SK-N-SH (cell line): ENCODE data around the gene MYO9B. TPM values are rescaled to one million over a fixed set of nuclear protein-coding genes. Genes with fewer than 3 reads are reported as not detected.

Experiments
- CTCF ChIA-PET: fragments of 300-600, 350-600 bp; formaldehyde crosslinking; extraction: SDS; loops from one replicate; lab custom pipeline; 2021; lab: Yijun Ruan, JAX
- POLR2A ChIA-PET: fragments of 350-600 bp; sonication (Branson Sonifier 250); formaldehyde crosslinking; extraction: SDS; loops from one replicate; lab custom pipeline; 2020; ENCODE audit warnings: antibody characterized with exemption, inconsistent platforms; lab: Yijun Ruan, JAX
- DNase-seq: peaks from one replicate; pipeline ENCODE4 v3.0.0; 2012
- H2AFZ ChIP-seq: fragments of 200-600 bp; sonication (generic); 2 replicates; pipeline ENCODE4 v1.8.1; 2016; ENCODE audit warnings: antibody characterized with exemption, mild to moderate bottlenecking, low read depth
- H3F3A ChIP-seq: fragments of 200-600 bp; sonication (generic); replicated peaks from 2 replicates; pipeline ENCODE3; 2016; ENCODE audit warnings: antibody characterized with exemption, mild to moderate bottlenecking; ENCODE audit not compliant: insufficient read depth
- H3K27ac ChIP-seq, 2 experiments: fragments of 200-500 bp in 1 of 2; fragments of 200-600 bp in 1 of 2; sonication (Bioruptor generic) in 1 of 2; sonication (generic), shearing (Covaris generic) in 1 of 2; 2 replicates each; pipeline versions ENCODE4 v1.5.1 to v1.6.1; 2014 to 2016; ENCODE audit warnings: low read depth in 2 of 2, inconsistent platforms in 1 of 2, low read length in 1 of 2, mild to moderate bottlenecking in 1 of 2, mixed read lengths in 1 of 2
- H3K27me3 ChIP-seq: fragments of 200-600 bp; sonication (generic), shearing (Covaris generic); 2 replicates; pipeline ENCODE4 v1.6.1; 2016; ENCODE audit warnings: mixed run types; ENCODE audit not compliant: insufficient read depth
- H3K36me3 ChIP-seq, 2 experiments: fragments of 200-500 bp in 1 of 2; fragments of 200-600 bp in 1 of 2; sonication (Bioruptor generic) in 1 of 2; sonication (generic) in 1 of 2; replicated peaks in 1 of 2; 2 replicates each; pipeline versions ENCODE3 to v1.5.1; 2014 to 2016; ENCODE audit warnings: low read length in 1 of 2, mild to moderate bottlenecking in 1 of 2; ENCODE audit not compliant: insufficient read depth in 2 of 2, control insufficient read depth in 1 of 2
- H3K4me1 ChIP-seq, 2 experiments: fragments of 200-500 bp in 1 of 2; fragments of 200-600 bp in 1 of 2; sonication (Bioruptor generic) in 1 of 2; sonication (generic), shearing (Covaris generic) in 1 of 2; 2 replicates each; pipeline versions ENCODE4 v1.5.1 to v1.6.1; 2014 to 2016; ENCODE audit warnings: low read depth in 1 of 2, low read length in 1 of 2, mixed run types in 1 of 2; ENCODE audit not compliant: insufficient read depth in 2 of 2, control insufficient read depth in 1 of 2
- H3K4me2 ChIP-seq: fragments of 200-600 bp; sonication (generic), shearing (Covaris generic); 2 replicates; pipeline ENCODE4 v1.6.1; 2017; ENCODE audit warnings: mixed run types
- H3K4me3 ChIP-seq, 2 experiments: fragments of 200-500 bp in 1 of 2; fragments of 200-600 bp in 1 of 2; sonication (Bioruptor generic) in 1 of 2; sonication (generic), shearing (Covaris generic) in 1 of 2; 2 replicates each; pipeline versions ENCODE4 v1.5.1 to v1.8.1; 2014 to 2016; ENCODE audit warnings: low read depth in 2 of 2, inconsistent platforms in 1 of 2, low read length in 1 of 2, mild to moderate bottlenecking in 1 of 2, mixed read lengths in 1 of 2, moderate library complexity in 1 of 2
- H3K79me2 ChIP-seq: fragments of 200-600 bp; sonication (generic); 2 replicates; pipeline ENCODE4 v1.8.1; 2017; ENCODE audit warnings: mild to moderate bottlenecking; ENCODE audit not compliant: insufficient read depth
- H3K9ac ChIP-seq: fragments of 200-600 bp; sonication (generic); 2 replicates; pipeline ENCODE4 v1.6.1; 2017; ENCODE audit warnings: mixed run types
- H3K9me2 ChIP-seq: fragments of 200-600 bp; sonication (generic); 2 replicates; pipeline ENCODE4 v1.6.1; 2017; ENCODE audit warnings: mixed run types
- H3K9me3 ChIP-seq: fragments of 200-600 bp; sonication (generic); 2 replicates; pipeline ENCODE4 v1.6.1; 2017; ENCODE audit warnings: mixed run types, mild to moderate bottlenecking, moderate library complexity
- H4K20me1 ChIP-seq: fragments of 200-600 bp; sonication (generic); 2 replicates; pipeline ENCODE4 v1.6.1; 2017; ENCODE audit warnings: mild to moderate bottlenecking, mixed run types; ENCODE audit not compliant: insufficient read depth
- CTCF ChIP-seq: fragments of 200-600 bp; sonication (generic); IDR thresholded peaks from 2 replicates; pipeline ENCODE4 v1.6.1; 2017; ENCODE audit warnings: antibody characterized with exemption, mild to moderate bottlenecking, moderate library complexity
- ELF1 ChIP-seq: IDR thresholded peaks from 2 replicates; pipeline ENCODE4 v1.4.0; 2012
- EP300 ChIP-seq, 2 experiments: IDR thresholded peaks; 2 replicates each; pipeline versions ENCODE4 v1.4.0 to v1.6.1; 2012; ENCODE audit warnings: borderline replicate concordance in 1 of 2, low read depth in 1 of 2, low read length in 1 of 2
- EZH2phosphoT487 ChIP-seq: fragments of 200-600 bp; sonication (generic); IDR thresholded peaks from 2 replicates; pipeline ENCODE4 v1.6.1; 2017; ENCODE audit warnings: low read depth, mixed run types, mild to moderate bottlenecking, antibody characterized with exemption, moderate library complexity, borderline replicate concordance
- FOXJ3 ChIP-seq: sonication (generic); formaldehyde crosslinking; IDR thresholded peaks from 2 replicates; pipeline ENCODE4 v1.5.1; 2020; ENCODE audit warnings: mild to moderate bottlenecking, missing genetic modification reagents
- FOXM1 ChIP-seq: IDR thresholded peaks from 2 replicates; pipeline ENCODE4 v1.4.0; 2012; ENCODE audit warnings: low read depth, mild to moderate bottlenecking
- IRF3 ChIP-seq: fragments of 150-350 bp; IDR thresholded peaks from 2 replicates; pipeline ENCODE4 v1.6.1; 2016; ENCODE audit warnings: mild to moderate bottlenecking, low read depth, low read length
- MAX ChIP-seq: IDR thresholded peaks from 2 replicates; pipeline ENCODE4 v1.4.0; 2012; ENCODE audit warnings: low read depth
- MXI1 ChIP-seq: IDR thresholded peaks from 2 replicates; pipeline ENCODE4 v1.6.1; 2012; ENCODE audit warnings: mild to moderate bottlenecking, low read depth, low read length, improper control_type of control experiment
- NFIC ChIP-seq: IDR thresholded peaks from 2 replicates; pipeline ENCODE4 v1.4.0; 2012; ENCODE audit warnings: borderline replicate concordance
- PBX3 ChIP-seq: IDR thresholded peaks from 2 replicates; pipeline ENCODE4; 2012
- POLR2AphosphoS5 ChIP-seq: IDR thresholded peaks from 2 replicates; pipeline ENCODE4 v1.6.1; 2012; ENCODE audit warnings: low read depth, low read length
- SIN3A ChIP-seq: IDR thresholded peaks from 2 replicates; pipeline ENCODE4 v1.6.1; 2012; ENCODE audit warnings: low read depth, mild to moderate bottlenecking, low read length, moderate library complexity, borderline replicate concordance
- TEAD4 ChIP-seq: IDR thresholded peaks from 2 replicates; pipeline ENCODE4 v1.4.0; 2012; ENCODE audit warnings: mild to moderate bottlenecking, borderline replicate concordance; ENCODE audit not compliant: insufficient read depth
- USF1 ChIP-seq: IDR thresholded peaks from 2 replicates; pipeline ENCODE4 v1.4.0; 2012; ENCODE audit warnings: low read depth, borderline replicate concordance
- ZBTB33 ChIP-seq: IDR thresholded peaks from 2 replicates; pipeline ENCODE4 v1.4.0; 2012; ENCODE audit warnings: low read depth, borderline replicate concordance
- WGBS: methylation state at CpG from one replicate; pipeline ENCODE4 v1.1.6; 2017; ENCODE audit warnings: low lambda C conversion rate; 5-methylcytosine and 5-hydroxymethylcytosine counted together
- polyA plus RNA-seq, 3 experiments: library from polyadenylated mRNA; depleted of rRNA; stranded (reverse); fragments of >200 nt; gene quantifications; 2 replicates each; pipeline ENCODE4 v1.2.3, GENCODE V29; 2012

Gene MYO9B
- polyA plus RNA-seq, 1 of the 3 experiments (the other 2 are of a cell fraction) = 37.6 TPM

- POLR2A ChIA-PET = interaction anchor here (0.6 kb wide), 1 partner anchor 67 kb away, joined by 4 read pairs; no protein-coding TSS in a partner anchor
- peaks cover 33 to 61% of the 10 kb centered on the region in 2 experiments for H3K36me3 ChIP-seq
- no peak overlapping the region for H3K4me3 ChIP-seq
- no peaks in the 10 kb centered on the region for H3F3A ChIP-seq
- CTCF ChIA-PET = no interaction called here
- TF ChIP-seq ELF1 (no peak), EP300 (IDR thresholded peaks at IDR 0.05; ENCODE audit: borderline replicate concordance in 1 of 2, low read depth in 1 of 2, low read length in 1 of 2) (no peak), TEAD4 (no peak), EZH2phosphoT487 (no peak), USF1 (no peak), NFIC (no peak)
- H3K27ac ChIP-seq = no peak overlapping the region
- H3K4me2 ChIP-seq = no peak overlapping the region
- H3K9me3 ChIP-seq = no peaks in the 10 kb centered on the region
- no peaks in the 10 kb centered on the region for H3K27me3 ChIP-seq
- 96% methylated on average over 12 of the region's 15 CpGs for WGBS
- no peaks in the 10 kb centered on the region for H3K9me2 ChIP-seq
- H3K4me1 ChIP-seq = no peaks in the 10 kb centered on the region
- H4K20me1 ChIP-seq = no peaks in the 10 kb centered on the region
- H3K79me2 ChIP-seq = no peaks in the 10 kb centered on the region
- DNase-seq = no peak
- no peak overlapping the region for H3K9ac ChIP-seq
- H2AFZ ChIP-seq = no peak overlapping the region
Measured at GRCh38 chr19:17158584-17158983, 83.0 kb downstream of the MYO9B start.

GRCh38 chr19:17159466-17160393 is 84.2 kb downstream of the MYO9B start:
- Histone ChIP-seq H3K4me2 (no peak overlapping the region), H3K79me2 (no peaks in the 10 kb centered on the region), H3K9ac (no peak overlapping the region), H2AFZ (no peak overlapping the region), H3K9me3 (no peaks in the 10 kb centered on the region), H3K9me2 (no peaks in the 10 kb centered on the region), H3K27ac (no peak overlapping the region), H4K20me1 (no peaks in the 10 kb centered on the region), H3K4me3 (no peak overlapping the region), H3F3A (no peaks in the 10 kb centered on the region), H3K4me1 (no peaks in the 10 kb centered on the region), H3K27me3 (no peaks in the 10 kb centered on the region), H3K36me3 (peaks cover 31 to 67% of the 10 kb centered on the region in 2 experiments)
- CTCF ChIA-PET = no interaction called here
- DNase-seq = no peak
- POLR2A ChIA-PET = no interaction called here
- TF ChIP-seq CTCF (no peak), USF1 (no peak), SIN3A (no peak), FOXJ3 (CRISPR knock-in tag) (no peak), ELF1 (no peak), MAX (no peak), MXI1 (no peak), ZBTB33 (no peak), FOXM1 (no peak), IRF3 (no peak), POLR2AphosphoS5 (no peak), PBX3 (no peak)
- 98% methylated on average over 8 of the region's 9 CpGs for whole genome bisulfite sequencing
